ENCODE measurements around the gene CDNF.
"Not testable (repeated sequence)": the region's sequence is repeated elsewhere in the genome, so short reads cannot be mapped to it uniquely, and the experiment has no call there.

CDNF gene

DNA sequence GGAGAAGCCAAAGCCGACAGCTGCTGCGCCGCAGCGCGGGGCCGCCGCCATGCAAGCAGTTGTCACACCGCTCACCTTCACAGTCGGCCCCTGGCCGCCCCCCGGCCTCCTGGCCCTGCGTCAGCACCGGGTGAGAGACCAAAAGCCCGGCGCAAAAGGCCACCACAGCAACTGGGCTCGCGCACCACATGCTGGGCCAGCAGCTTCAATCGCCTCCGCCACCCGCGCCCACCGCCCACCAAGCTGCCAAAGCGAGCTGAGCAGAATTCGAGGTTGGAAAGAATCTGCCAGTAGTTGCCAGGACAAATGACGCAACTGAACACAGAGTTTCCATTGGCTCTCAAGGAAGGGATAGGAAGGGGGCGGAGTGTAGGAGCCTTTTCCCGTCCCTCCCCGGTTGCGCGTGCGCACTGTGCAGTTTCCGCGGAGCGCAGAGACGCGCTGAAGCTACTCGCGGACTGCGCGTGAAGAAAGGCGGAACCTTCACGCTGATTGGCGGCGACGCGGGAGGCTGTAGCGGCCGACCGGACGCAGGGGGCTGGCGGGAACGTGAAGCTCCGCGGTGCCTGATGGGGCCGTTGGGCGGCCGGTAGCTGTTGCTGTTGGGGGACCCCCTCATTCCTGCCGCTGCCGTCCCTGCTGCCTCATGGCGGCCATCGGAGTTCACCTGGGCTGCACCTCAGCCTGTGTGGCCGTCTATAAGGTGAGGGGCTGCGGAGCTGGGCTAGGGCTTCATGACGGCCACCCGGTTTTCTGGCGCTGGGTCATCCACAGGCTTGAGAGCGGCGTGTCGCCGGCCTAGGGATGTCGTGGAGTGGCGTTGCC, at the start of gene CDNF, which contains the start of the genes HSPA14 and MSANTD7:
TSS of gene CDNF (minus strand) at position 281 of the 825 bp plus-strand sequence. CDS start at position 190, 91 bp downstream.
TSS of gene HSPA14 (plus strand) at position 550 of the 825 bp plus-strand sequence. CDS start at position 647, 97 bp downstream.
TSS of gene MSANTD7 (plus strand) at position 550 of the 825 bp plus-strand sequence. CDS start 3,979 bp downstream, outside the sequence.
- DNase-seq: peak; percentile 91 to 92

- no peak for DNase-seq
Observed at GRCh38 chr10:14884082-14884481, 46.2 kb upstream of the CDNF start.

- no peak for DNase-seq
Observed at GRCh38 chr10:14880229-14880628, 42.4 kb upstream of the CDNF start.

- DNase-seq: no peak
Observed at GRCh38 chr10:14879928-14880193, 42.0 kb upstream of the CDNF start.

DNA sequence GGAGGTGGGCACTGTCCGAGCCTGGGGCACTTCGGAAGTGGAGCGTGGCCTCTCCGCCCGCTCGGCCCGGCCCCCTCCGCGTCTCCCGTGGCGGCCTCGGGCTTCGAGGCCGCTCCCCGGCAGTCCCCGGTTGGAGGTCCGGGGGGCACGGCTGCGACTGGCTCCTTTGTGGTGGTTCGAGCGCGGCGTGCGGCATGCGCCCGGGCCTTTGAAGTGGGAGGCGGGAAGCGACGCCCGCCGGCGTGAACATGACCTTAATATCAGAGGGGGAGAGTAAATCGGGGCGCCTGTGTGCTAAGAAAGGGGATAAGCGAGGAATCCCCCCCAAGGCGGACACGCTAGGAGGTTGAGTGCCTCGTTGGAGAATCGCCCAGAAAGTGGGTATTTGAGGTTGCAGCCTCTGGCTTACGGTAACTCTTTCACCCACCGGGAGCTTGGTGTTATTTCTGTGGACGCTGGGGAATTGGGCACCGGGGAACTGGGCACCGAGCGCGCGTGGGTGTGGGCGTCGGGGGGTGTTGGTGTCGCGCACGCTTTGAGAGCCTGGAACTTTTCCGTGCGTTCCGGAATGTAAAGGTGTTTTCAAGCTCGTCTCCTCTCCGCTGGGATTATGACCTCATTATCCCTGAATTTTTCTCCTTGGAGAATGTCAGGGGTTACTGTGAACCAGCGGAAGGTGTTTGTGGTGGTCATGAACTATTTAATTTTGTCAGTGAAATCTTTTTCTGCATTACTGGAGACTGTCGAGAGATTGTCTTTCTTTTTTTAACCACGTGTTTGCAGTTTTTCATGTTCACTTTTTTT, 41.5 kb upstream of the CDNF start:
- DNase-seq: no peak

GRCh38 chr10:14878266-14879123, 40.7 kb upstream of the CDNF start, which contains the start of gene SUV39H2:
TSS of gene SUV39H2 (plus strand) at chr10:14878866. CDS start at chr10:14878889, 23 bp downstream.
- peak; percentile 46 to 74 for DNase-seq

DNA sequence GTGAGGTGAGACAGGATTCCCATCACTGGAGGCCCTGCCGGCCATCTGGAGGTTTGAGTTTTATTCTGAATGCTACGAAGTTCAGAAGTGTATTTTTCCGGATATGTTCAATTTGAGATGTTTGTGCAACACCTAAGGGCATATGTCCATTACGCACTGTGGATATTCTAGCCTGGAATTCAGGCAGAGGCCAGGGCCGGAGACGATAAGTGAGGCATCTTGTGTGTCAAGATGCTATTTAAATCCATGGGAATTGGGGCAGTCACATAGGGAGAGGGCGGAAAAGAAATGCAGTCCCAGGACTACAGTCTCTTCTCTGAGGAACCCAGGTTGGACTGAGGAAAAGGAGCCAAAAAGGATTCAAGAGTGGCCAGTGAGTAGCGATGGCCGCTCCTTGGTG, 38.9 kb upstream of the CDNF start:
- no peak for DNase-seq

DNA sequence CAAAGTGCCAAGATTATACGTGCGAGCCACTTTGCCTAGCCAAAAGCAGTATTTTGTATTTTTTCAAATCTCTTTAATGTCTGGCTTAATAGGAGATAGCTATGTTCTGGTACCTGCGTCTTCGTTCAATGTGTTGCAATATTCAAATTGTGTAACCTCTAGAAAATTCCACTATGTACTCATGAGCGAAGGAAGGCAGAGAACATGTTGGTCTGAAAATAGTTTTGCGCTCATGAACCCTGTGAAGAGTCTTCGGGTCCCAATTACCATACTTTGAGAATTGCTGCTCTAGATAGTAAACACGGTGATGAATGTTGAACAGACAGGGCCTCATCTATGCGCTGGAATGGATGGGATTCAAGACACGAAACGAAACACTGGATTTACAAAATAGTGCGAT, 38.1 kb upstream of the CDNF start:
- no peak for DNase-seq

GRCh38 chr10:14873090-14873760, 35.4 kb upstream of the CDNF start:
- DNase-seq: no peak

- not testable (repeated sequence) for DNase-seq
Observed at GRCh38 chr10:14864871-14865270, 27.0 kb upstream of the CDNF start.

DNA sequence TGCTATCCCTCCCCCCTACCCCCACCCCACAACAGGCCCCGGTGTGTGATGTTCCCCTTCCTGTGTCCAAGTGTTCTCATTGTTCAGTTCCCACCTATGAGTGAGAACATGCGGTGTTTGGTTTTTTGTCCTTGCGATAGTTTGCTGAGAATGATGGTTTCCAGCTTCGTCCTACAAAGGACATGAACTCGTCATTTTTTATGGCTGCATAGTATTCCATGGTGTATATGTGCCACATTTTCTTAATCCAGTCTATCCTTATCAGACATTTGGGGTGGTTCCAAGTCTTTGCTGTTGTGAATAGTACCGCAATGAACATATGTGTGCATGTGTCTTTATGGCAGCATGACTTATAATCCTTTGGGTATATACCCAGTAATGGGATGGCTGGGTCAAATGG, 26.6 kb upstream of the CDNF start:
- DNase-seq: not testable (repeated sequence)

DNA sequence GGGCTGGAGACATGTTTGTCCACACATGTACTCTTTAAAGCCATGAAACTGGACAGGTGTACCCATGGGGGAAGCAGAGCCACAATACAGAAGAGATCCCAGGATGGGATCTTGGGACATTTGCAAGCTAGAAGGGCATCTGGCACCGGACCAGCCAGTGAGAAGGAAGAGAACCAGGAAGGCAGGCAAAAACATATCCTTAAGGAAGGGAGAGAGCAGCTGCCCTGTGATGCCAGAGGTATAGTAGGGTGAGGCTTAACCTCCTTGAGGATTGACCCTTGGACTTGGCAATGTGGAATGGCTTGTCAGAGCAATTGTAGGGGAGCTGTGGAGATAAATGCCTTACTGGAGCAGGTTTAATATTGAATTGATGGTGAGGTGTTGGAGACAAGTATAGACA, 23.0 kb upstream of the CDNF start:
- no peak for DNase-seq

DNA sequence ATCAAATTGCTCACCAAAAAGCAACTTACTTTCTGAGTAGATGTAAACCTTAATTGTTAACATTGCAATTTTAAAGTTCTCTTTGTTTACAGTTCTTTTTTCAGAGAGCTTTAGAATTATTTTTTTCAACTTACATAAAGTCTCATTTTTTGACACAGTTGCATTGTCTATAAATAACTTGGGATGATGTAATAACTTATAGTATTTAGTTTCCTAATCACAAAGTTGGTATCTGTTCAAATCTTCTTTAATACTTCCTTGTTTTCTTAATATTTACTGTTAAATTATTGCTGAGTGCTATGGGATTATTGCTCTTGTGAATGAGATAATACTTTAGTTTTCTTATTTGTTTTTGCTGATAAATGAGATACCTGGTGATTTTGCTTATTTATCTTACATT, 21.9 kb upstream of the CDNF start:
- DNase-seq: no peak

- DNase-seq: no peak
Observed at GRCh38 chr10:14859043-14859442, 21.2 kb upstream of the CDNF start.

DNA sequence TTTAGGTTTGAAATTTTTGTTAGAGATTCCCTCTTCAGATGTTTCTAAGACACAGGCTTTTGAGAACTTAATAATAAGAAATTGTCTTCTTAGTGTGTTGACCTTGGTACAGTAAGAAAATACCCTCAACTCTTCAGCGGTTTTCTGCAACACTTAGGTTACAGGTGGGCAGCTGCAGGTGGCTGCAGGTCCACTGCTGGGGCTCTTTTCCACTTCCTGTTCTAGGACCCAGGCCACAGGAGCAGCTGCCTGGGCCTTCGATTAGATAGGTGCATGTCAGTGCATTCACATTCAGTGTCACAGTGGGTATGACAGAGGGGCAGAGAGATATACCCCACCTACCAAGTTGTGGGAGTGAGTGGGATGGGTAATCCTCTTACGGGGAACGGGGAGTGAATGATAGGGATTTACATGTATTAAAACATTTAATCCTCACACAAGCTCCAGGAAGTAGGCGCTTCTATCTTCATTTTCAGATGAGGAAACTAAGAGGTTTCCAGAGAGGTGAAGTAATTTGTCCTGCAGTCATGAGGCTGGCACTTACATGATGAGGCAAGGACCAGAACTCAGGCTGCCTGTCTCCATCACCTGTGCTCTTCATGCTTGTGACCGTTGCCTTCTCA, 20.6 kb upstream of the CDNF start:
- DNase-seq: no peak

DNA sequence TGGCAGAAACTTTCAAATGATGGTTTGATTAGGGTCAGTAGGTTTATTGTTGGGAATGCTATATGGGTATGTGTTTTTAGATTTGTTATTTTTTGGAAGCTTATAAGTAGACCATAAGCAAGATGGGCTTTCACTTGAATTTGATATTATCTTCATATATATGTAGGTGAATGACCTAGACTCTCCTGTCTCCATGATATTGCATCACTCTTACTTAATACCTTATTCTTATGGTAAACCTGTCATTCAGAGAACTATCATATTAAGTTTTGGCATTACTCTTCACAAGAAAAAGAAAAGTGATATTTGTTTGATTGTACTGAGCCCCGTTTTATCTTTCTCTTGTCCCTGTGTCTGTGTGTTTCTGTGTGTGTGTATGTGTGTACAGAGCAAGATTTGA, 17.6 kb upstream of the CDNF start:
- no peak for DNase-seq

DNA sequence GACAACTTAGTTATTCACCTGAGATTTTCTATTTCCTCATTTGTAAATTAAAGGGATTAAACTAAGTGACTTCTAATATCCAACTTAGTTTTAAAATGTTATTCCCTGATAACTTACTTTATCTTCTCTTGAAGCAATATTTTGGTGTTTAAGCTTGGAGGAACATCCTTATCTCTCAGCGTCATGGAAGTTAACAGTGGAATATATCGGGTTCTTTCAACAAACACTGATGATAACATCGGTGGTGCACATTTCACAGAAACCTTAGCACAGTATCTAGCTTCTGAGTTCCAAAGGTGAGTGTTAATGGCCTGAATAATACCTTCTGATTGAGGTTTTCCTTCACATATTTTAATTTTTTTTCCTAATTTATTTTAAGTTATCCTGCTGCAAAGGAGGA, 14.4 kb upstream of the CDNF start:
- DNase-seq: no peak

DNA sequence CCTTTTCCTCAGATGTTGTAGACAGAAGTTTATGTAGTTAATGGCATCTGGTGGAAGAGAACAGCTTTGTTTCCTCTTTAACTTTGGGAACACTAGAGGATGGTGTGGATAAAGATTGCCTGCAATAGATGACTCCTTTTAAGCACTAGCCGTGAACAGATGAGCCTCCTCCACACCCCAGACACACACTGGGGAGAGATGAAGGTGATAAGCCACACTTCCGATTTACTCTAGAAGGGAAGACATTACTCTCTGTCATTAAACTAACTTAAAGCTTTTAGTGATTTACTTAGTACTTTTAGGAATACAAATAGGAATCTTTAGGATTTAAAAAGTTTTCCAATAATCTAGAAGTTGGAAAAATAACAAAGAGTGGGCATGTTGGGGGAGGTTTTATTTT, 7.1 kb upstream of the CDNF start:
- no peak for DNase-seq

DNA sequence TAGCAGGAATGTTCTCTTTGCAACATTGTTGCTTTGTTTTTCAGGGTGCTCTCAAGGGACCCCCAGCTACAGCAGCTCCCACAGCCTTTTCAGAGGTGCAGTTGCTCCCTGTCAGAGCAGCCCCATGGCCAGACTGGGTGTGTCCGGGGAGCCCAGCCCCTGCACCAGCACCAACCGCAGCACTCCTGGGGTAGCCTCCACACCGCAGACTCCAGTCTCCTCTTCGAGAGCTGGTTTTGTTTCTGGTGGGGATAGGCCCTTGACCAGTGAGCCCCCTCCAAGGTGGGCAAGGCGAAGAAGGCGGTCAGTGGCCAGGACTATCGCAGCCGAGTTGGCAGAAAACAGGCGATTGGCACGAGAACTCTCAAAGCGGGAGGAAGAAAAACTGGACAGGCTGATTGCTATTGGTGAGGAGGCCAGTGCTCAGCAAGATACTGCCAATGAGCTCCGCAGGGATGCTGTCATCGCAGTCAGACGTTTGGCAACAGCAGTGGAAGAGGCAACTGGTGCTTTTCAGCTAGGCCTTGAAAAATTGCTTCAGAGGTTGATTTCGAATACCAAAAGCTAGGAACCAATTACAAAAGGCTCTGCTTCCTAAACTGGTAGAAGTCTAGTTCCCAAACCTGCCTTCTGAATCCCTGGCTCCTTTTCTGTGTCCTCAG, 5.6 kb upstream of the CDNF start:
- no peak for DNase-seq

DNA sequence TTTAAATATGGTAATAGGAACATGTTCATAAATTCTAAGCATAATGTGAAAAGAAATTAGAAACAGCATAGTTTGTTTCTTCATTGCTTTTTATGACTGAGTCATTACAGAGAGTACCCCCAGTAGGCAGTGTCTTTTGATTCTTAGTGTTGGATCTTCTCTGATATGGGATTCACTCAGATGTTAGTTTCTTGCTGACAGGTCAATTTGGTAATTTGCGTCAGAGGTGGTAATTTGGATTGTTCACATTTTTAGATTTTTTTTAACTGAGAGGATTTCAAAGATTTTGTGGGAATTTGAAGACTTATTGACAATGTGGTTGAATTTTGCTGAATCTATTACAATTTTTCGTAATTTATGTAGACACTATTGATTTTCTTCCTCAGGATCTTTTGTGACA, 2.3 kb upstream of the CDNF start:
- no peak for DNase-seq

GRCh38 chr10:14839305-14839695, 1.5 kb upstream of the CDNF start:
- no peak for DNase-seq
